CD4-positive, alpha-beta T cell treated with Interferon alpha-2 for 1 hour (primary cell): ENCODE measurements around the gene SSTR5.
"Not testable (repeated sequence)": the region's sequence is repeated elsewhere in the genome, so short reads cannot be mapped to it uniquely, and the experiment has no call there.

Experiments
- DNase-seq, 2 donors: peaks; one replicate each; pipeline ENCODE4 v3.0.0-alpha.2; 2020 to 2022

SSTR5 gene

GRCh38 chr16:1076801-1077576 lies 4.4 kb downstream of the SSTR5 start:
- no peak for DNase-seq

- DNase-seq: no peak
Observed at GRCh38 chr16:1077877-1078578, 5.5 kb downstream of the SSTR5 start.

GRCh38 chr16:1078579-1079021 lies 6.1 kb downstream of the SSTR5 start:
- DNase-seq: no peak

GRCh38 chr16:1079341-1079740 lies 6.8 kb downstream of the SSTR5 start:
- no peak for DNase-seq

GRCh38 chr16:1079786-1080525 lies 7.4 kb downstream of the SSTR5 start:
- no peak for DNase-seq

GRCh38 chr16:1080801-1081733 lies 8.5 kb downstream of the SSTR5 start:
- no peak for DNase-seq

GRCh38 chr16:1081734-1082265 lies 9.3 kb downstream of the SSTR5 start:
- no peak for DNase-seq

- no peak for DNase-seq
Observed at GRCh38 chr16:1082266-1082951, 9.9 kb downstream of the SSTR5 start.

GRCh38 chr16:1082952-1083675 lies 10.6 kb downstream of the SSTR5 start:
- no peak for DNase-seq

GRCh38 chr16:1084971-1085370 lies 12.4 kb downstream of the SSTR5 start:
- DNase-seq: no peak

- DNase-seq: not testable (repeated sequence)
Observed at GRCh38 chr16:1086443-1086842, 13.9 kb downstream of the SSTR5 start.

GRCh38 chr16:1088295-1089170 lies 16.0 kb downstream of the SSTR5 start:
- DNase-seq: no peak

- DNase-seq: no peak
Observed at GRCh38 chr16:1089439-1089821, 16.9 kb downstream of the SSTR5 start.

- no peak for DNase-seq
Observed at GRCh38 chr16:1089822-1090619, 17.5 kb downstream of the SSTR5 start.

GRCh38 chr16:1090620-1091587 lies 18.4 kb downstream of the SSTR5 start:
- DNase-seq: no peak

- DNase-seq: no peak
Observed at GRCh38 chr16:1091992-1092552, 19.5 kb downstream of the SSTR5 start.

- not testable (repeated sequence) for DNase-seq
Observed at GRCh38 chr16:1092685-1093283, 20.2 kb downstream of the SSTR5 start.
